Hematopoietic multipotent progenitor cell treated with erythropoietin and hydrocortisone succinate and interleukin-3 and kit ligand, for 6 days (in vitro differentiated cells): ENCODE measurements around the gene MFAP5.
"Not testable (repeated sequence)": the region's sequence is repeated elsewhere in the genome, so short reads cannot be mapped to it uniquely, and the experiment has no call there.

Source experiments
- DNase-seq: peaks from one replicate; pipeline ENCODE4 v3.0.0-alpha.2; 2015

Gene MFAP5

DNA sequence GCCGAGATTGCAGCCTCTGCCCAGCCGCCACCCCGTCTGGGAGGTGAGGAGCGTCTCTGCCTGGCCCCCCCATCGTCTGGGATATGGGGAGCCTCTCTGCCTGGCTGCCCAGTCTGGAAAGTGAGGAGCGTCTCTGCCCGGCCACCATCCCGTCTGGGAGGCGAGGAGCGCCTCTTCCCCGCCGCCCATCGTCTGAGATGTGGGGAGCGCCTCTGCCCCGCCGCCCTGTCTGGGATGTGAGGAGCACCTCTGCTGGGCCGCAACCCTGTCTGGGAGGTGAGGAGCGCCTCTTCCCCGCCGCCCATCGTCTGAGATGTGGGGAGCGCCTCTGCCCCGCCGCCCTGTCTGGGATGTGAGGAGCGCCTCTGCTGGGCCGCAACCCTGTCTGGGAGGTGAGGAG is 37.9 kb downstream of the MFAP5 start:
- DNase-seq: not testable (repeated sequence)

DNA sequence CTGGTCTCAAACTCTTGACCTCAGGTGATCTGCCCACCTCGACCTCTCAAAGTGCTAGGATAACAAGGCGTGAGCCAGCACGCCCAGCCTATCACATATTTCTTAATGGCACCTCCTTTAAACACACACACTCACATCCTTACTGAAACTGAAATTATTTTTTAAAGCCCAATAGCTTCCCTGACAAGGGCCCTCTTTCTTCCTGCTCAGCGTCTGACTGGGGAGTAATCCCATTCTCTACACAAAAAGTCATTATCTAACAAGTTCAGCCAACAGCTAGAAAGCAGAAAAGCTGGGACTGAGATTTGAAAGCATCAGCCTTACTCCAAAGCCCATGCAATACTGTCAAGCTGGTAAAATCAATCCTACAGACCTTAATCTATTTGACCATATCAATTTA is 40.0 kb downstream of the MFAP5 start:
- no peak for DNase-seq

DNA sequence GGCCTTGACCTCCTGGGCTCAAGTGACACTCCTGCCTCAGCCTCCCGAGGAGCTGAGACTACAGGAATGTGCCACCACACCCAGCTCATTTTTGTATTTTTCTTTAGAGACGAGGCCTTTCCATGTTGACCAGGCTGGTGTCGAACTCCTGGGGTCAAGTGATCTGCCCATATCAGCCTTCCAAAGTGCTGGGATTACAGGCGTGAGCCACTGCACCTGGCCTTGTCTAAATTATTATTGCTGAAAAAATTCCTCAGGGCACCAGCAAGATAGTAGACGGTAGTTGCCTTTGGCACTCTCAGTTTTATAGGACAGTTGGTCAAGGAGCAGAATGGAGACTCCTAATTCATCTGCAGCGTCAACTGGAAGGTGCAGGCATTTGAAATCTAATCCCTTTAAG is 47.4 kb downstream of the MFAP5 start:
- no peak for DNase-seq

DNA sequence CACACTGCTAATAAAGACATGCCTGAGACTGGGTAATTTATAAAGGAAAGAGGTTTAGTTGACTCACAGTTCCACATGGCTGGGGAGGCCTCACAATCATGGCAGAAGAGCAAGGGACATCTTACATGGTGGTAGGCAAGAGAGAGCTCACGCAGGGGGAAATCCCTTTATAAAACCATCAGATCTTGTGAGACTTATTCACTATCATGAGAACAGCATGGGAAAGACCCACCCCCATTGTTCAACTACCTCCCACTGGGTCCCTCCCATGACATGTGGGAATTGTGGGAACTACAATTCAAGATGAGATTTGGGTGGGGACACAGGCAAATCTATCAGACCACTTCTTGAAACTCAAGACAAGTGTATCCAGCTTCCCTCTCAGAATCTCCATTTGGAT is 48.7 kb downstream of the MFAP5 start:
- not testable (repeated sequence) for DNase-seq

DNA sequence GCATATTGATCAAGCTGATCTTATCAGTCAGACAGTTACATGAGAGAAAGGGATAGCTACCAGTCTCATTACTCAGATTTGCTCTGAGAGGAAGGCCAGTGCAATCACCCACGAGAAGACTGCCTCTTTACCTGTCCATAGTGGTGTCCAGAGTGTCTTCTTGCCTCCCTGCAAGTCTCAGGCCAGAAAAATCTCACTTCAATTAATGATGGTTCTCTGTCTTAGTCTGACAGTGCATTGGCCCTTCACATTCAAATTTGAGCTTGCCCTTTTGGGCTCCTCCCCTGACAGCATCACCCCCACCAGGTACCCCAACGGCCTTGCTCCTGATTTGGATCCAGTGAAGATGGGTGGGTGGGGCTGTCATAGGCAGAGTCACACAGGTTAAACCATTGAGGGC is 50.0 kb downstream of the MFAP5 start, which contains the start of gene AICDA:
AICDA (minus strand) TSS at position 231 of the 400 bp plus-strand sequence; CDS start at position 139, 92 bp downstream.
- no peak for DNase-seq

DNA sequence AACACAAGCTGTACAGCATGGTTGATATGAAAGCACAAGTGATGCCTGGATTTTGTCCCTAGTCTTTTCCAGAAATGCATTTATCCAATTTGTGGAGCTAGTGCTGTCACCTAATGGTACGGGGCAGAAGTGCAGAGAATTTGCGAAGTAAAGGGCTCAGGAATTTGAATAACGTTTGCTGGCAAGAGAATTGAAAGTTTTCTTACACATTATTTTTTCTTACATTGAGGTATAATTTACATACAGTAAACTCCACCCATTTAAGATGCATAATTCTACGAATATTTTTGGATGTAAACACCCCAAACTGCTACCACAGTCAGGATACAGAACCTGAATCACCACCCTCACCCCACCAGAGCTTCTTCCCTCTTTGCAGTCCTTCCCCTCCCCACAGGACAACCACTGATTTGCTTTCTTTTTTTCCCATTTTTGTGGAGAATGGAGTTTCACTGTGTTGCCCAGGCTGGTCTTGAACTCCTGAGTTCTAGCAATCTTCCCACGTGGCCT is 53.5 kb downstream of the MFAP5 start:
- DNase-seq: peak; percentile 66

DNA sequence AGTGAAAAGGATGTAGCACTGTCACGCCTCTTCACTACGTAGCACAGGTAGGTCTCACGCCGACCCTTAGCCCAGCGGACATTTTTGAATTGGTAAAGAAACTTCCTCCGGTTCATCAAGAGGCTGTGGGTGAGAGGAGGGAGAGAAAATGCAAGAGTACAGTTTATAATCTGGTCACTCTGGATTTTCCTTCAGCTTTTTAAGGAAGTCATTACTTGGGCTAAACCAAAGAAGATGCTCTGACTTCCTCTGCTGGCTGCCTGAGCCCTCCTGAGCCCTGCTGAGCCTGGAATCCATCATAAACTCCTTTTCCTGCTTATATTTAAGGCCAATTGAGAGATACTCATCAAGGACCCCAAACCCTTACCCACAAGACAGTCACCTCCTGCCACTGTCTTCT is 55.7 kb downstream of the MFAP5 start:
- DNase-seq: no peak

DNA sequence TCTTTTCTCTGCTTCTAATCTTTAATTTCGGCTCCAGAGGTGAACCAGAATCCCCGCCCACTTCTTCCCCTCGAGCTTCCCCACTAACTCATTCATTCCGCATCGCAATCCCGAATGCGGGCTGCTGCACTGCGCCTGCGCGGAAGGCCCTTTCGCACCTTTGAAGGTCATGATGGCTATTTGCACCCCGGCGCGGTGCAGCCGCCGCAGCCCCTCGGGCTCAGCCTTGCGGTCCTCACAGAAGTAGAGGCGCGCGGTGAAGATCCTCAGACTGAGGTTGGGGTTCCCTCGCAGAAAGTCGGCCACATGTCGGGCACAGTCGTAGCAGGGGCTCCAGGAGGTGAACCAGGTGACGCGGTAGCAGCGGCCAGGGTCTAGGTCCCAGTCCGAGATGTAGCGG is 57.6 kb downstream of the MFAP5 start:
- no peak for DNase-seq

DNA sequence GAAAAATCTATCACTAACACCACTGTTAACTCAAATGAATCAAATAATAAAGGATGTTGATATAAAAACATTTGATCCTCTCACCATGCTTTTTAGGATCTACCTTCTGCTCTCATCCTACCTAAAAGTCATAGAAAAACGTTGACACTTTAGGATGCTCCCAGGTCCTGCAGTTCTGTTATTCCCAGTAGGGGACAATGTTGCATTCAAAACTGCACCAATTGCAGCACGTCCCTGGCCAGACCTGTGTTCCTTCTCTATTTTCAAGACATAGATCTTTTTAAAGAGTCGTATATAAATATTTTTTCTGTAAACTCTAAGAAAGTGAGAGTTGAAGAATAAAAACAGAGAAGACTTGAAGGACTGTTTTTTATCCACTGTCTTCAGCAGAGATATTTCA is 58.8 kb downstream of the MFAP5 start:
- no peak for DNase-seq

DNA sequence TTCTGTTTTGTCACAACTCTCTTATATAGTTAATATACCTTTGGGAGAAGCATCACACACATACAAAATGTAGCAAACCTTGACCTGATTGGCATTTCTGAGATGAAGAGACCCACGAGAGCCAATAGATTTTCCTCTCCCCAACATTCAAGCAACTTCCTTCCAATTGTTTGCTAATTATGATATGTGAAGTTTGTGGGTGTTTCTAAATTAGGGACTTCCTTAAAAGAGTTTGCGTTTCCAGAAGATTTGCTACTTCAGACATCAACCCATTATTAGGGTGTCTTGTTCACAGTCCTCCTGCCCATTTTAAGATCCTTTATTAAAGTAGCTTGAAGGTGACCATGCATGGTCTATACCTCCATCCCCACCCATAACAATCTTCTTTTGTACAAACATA is 59.3 kb downstream of the MFAP5 start:
- DNase-seq: no peak

DNA sequence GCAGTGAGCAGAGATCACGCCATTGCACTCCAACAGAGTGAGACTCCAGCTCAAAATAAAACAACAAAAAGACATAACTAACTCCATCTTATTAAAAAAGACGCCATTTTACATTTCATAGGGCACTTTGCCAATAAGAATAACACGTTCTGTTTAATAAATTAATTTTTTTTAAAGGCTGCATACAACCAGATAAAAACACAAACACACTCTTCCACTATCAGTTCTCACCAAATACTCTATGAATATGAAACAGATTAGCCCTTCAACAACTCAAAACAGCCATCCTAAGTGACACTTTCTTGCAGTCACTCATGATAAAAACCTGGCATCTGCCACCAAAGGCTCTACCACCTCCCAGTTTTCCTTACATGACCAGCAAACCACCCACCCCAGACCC is 66.1 kb downstream of the MFAP5 start:
- peak; percentile 37 for DNase-seq
